GM12874 (cell line): Measurements from ENCODE around the gene ACKR4.

ENCODE experiments used
- TF ChIP-seq, protein P1 (sequence below): IDR thresholded peaks from 2 replicates; pipeline ENCODE4 v1.5.1; 2011; ENCODE audit warnings: low read depth, mild to moderate bottlenecking, control low read depth, low read length, moderate library complexity; ENCODE audit not compliant: insufficient read depth

ACKR4 gene

DNA sequence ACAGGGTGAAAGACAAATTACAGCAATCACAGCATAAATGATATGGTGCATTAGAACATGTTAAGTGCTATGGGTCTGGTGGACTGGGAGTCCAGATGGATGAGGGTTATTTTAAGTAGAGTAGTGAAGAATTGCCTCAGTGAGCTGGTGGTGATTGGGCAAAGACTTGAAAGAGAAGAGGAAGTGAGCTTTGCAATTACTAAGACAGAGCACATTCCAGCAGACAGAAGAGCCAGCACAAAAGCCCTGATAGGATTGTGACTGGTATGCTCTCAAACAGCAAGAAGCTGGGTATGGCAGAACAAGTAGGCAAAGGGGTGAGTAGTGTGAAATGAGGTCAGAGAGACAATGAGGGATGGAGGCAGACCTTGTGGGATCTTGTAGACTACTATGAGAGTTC lies 2.1 kb upstream of the ACKR4 start:
- TF ChIP-seq, protein P1, sequence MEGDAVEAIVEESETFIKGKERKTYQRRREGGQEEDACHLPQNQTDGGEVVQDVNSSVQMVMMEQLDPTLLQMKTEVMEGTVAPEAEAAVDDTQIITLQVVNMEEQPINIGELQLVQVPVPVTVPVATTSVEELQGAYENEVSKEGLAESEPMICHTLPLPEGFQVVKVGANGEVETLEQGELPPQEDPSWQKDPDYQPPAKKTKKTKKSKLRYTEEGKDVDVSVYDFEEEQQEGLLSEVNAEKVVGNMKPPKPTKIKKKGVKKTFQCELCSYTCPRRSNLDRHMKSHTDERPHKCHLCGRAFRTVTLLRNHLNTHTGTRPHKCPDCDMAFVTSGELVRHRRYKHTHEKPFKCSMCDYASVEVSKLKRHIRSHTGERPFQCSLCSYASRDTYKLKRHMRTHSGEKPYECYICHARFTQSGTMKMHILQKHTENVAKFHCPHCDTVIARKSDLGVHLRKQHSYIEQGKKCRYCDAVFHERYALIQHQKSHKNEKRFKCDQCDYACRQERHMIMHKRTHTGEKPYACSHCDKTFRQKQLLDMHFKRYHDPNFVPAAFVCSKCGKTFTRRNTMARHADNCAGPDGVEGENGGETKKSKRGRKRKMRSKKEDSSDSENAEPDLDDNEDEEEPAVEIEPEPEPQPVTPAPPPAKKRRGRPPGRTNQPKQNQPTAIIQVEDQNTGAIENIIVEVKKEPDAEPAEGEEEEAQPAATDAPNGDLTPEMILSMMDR, result no peak

DNA sequence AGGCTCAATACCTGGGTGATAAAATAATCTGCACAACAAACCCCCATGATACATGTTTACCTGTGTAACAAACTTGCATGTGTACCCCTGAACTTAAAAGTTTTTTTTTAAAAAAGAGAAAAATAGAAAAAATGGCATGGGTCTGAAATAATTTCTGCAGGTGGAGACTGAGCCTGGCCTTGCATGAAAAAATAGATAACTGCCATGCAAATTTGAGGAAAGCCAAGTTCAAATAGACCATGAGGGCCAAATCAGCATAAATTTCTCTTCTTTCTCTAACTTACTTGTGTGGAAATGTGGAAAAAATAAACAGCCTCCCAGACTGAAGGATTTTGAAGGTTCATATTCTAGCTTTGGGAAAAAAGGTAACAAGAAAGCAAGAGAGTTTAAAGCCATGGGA lies 744 bp upstream of the ACKR4 start:
- TF ChIP-seq, protein P1, result no peak

DNA sequence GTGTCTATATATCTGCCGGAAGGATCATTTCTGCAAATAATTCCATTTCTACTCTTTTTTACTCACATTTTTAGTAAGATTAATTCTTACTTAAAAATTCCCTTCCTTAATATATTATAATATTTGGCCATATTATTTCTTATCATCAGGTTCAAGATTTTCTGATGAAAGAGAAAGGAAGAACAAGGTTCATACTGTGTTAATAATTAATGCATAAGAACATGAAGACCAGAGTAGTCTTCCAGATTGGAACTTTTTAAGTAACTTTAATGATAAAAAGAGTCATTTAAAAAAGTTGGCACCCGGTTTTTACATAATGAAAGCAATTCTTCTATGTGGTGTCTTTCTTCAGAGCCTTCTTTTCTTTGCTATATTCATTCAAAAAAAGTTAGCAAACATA lies 590 bp downstream of the ACKR4 start:
- TF ChIP-seq, protein P1, result no peak

DNA sequence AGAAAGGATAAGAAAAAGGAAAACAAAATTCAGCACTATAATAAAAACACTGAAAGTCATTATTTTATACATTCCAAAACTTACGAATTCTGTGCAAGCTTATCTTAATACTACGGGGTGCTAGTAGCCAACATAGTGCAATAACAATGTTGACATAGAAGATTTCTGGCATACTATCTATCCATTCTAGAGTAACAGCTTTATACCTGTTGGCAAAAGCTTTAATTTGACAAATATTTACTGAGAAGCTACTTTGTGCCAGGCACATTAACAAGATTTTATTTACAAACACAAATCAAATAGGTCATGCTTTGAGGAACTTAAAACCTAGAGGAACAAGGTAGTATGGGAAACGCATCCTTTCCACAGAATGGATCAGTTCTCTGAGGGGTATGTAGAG lies 1.1 kb downstream of the ACKR4 start:
- TF ChIP-seq, protein P1, result no peak

DNA sequence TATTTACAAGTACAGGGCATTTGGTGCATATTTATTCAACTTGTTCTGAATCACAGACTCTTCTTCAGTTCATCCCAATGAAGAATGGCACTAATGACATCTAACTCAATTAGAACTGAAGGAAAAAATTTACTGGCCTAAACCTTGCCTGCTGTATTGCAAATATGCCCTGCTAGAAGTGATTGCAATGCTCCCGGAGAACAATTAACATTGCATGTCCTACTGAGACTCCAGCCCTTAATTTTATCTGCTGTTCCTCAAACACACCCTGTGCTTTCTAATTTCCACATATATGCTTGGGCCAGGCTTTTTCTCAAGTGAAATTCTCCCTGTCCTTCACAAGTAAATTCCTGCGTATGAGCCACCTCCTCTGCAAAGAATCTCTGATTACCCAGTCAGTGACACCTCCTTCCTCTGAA lies 8.3 kb downstream of the ACKR4 start:
- TF ChIP-seq, protein P1, result no peak

DNA sequence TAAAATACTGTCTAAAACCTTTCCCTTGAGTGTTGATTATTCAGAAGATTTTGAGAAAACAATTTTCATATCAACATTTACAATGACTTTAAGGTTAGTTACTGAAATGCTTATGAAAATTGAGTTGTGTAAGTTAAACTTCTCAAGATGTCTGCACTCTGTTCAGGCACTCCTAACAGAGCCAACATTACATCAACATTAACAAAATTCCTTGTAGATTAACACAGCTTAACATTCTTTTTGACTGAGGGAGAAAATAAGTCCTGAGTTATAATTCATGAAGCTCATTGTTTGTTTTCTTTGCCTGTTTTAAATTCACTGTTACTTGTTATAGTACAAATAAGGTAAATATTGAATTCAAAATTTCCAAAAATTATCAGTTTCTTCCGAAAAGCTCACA lies 9.0 kb downstream of the ACKR4 start:
- TF ChIP-seq, protein P1, result no peak

DNA sequence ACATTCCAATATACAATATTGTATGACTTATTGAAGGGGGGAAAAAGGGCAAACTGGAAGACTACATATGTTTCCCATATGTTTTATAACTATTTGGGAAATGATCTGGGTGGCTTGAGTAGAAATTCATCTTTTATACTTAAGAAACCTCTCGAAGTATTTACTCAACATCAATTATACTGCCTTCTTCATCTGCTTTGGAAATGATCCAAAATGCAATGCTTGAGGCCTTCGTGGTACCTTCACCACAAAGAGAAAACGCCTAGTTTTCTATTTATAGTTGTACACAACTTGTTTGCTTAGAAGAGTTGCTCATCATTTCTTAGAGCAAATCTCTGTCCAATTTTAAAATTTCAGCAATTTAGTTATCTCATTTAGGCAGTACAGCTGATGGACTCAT lies 18.8 kb downstream of the ACKR4 start:
- TF ChIP-seq, protein P1, result no peak

DNA sequence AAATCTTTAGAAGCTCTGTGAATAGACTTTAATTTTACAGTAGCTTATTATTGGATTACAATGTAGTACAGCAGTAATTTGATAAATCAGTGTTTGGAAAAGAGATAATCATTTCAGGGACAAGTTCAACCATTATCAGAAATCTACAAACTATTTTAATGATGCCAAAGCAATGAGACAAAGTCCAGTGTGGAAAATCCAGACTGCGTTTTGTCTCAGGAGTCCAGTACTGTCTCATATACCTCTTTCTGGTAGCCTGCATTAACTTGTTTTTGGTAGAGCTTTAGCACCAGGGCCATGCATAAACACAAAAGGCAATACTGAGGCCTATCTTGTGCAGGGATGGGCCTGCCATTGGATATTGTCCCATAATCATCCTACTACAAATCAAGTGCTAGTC lies 19.7 kb downstream of the ACKR4 start:
- TF ChIP-seq, protein P1, result no peak
